ENCODE data around the gene LCE3E. TPM values are rescaled to one million over a fixed set of nuclear protein-coding genes. Genes with fewer than 3 reads are reported as not detected.

LCE3E gene
- 0.30 TPM in 1 of 5 replicates, not detected in the others for total RNA-seq (2022; extraction: Qiagen RNA extraction)

DNA sequence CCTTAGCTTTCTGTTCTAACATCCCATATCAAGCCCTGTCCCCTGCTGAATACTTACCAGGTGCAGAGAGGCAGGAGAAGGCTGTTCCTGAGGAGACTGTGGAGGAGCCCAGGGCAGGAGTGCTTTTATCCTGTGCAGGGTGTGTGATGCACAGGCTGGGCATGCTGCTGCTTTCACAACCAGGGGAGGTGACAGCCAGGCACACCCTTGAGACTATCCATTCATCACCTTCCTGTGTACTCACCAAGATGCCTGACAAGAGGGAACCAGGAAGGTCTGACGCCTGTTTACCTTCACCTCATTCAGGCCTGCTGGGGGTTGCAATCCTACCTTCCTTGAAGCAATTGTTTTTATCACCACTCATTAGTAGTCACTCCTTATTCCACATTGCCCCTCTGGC, at the start of gene LCE3E:
TSS of gene LCE3E (minus strand) at position 100 of the 400 bp plus-strand sequence. CDS start 572 bp downstream, outside the sequence.

GRCh38 chr1:152613511-152613910, 46.9 kb upstream of the LCE3E start, which contains the start of gene LCE3B:
TSS of gene LCE3B (plus strand) at chr1:152613811. CDS start at chr1:152613811, 0 bp downstream.

GRCh38 chr1:152599934-152600333, 33.4 kb upstream of the LCE3E start, which contains the start of gene LCE3C:
TSS of gene LCE3C (plus strand) at chr1:152600234. CDS start at chr1:152600732, 498 bp downstream.

GRCh38 chr1:152580433-152580832, 13.9 kb upstream of the LCE3E start, which contains the start of gene LCE3D:
TSS of gene LCE3D (minus strand) at chr1:152580516. CDS start at chr1:152579936, 580 bp downstream.

Other genes starting within 250 kb of the LCE3E start
- 0.01 to 0.02 TPM (median 0.01 TPM) in 3 of 5 replicates, not detected in the others for gene FLG, start 241.5 kb downstream of the LCE3E start, total RNA-seq (2022; extraction: Qiagen RNA extraction)
- gene FLG2, start 206.8 kb downstream of the LCE3E start, total RNA-seq (2022; extraction: Qiagen RNA extraction), result not detected in 5 replicates
- not detected in 5 replicates for gene CRNN, start 152.5 kb downstream of the LCE3E start, total RNA-seq (2022; extraction: Qiagen RNA extraction)
- 0.20 TPM in 1 of 5 replicates, not detected in the others for gene LCE5A, start 56.0 kb downstream of the LCE3E start, total RNA-seq (2022; extraction: Qiagen RNA extraction)
- 0.29 to 0.70 TPM (median 0.32 TPM) in 5 replicates for gene CRCT1, start 52.3 kb downstream of the LCE3E start, total RNA-seq (2022; extraction: Qiagen RNA extraction)
- 2.6 to 3.6 TPM (median 3.1 TPM) in 5 replicates for gene LCE3D, start 13.7 kb upstream of the LCE3E start, total RNA-seq (2022; extraction: Qiagen RNA extraction)
- gene LCE3C, start 33.5 kb upstream of the LCE3E start, total RNA-seq (2022; extraction: Qiagen RNA extraction), result not detected in 5 replicates
- gene LCE3B, start 47.0 kb upstream of the LCE3E start, total RNA-seq (2022; extraction: Qiagen RNA extraction), result not detected in 5 replicates
- not detected in 5 replicates for gene LCE3A, start 56.3 kb upstream of the LCE3E start, total RNA-seq (2022; extraction: Qiagen RNA extraction)
- not detected in 5 replicates for gene LCE2D, start 96.6 kb upstream of the LCE3E start, total RNA-seq (2022; extraction: Qiagen RNA extraction)
- not detected in 5 replicates for gene LCE2C, start 108.5 kb upstream of the LCE3E start, total RNA-seq (2022; extraction: Qiagen RNA extraction)
- gene LCE2B, start 119.3 kb upstream of the LCE3E start, total RNA-seq (2022; extraction: Qiagen RNA extraction), result not detected in 5 replicates
- not detected in 5 replicates for gene LCE2A, start 131.6 kb upstream of the LCE3E start, total RNA-seq (2022; extraction: Qiagen RNA extraction)
- gene LCE4A, start 141.4 kb upstream of the LCE3E start, total RNA-seq (2022; extraction: Qiagen RNA extraction), result not detected in 5 replicates
- not detected in 5 replicates for gene KPRP, start 191.2 kb upstream of the LCE3E start, total RNA-seq (2022; extraction: Qiagen RNA extraction)
- not detected in 5 replicates for gene LCE1F, start 208.4 kb upstream of the LCE3E start, total RNA-seq (2022; extraction: Qiagen RNA extraction)
- 0.08 to 0.17 TPM (median 0.12 TPM) in 3 of 5 replicates, not detected in the others for gene LCE1E, start 219.5 kb upstream of the LCE3E start, total RNA-seq (2022; extraction: Qiagen RNA extraction)
- not detected in 5 replicates for gene LCE1D, start 229.9 kb upstream of the LCE3E start, total RNA-seq (2022; extraction: Qiagen RNA extraction)
- not detected in 5 replicates for gene LCE1C, start 239.9 kb upstream of the LCE3E start, total RNA-seq (2022; extraction: Qiagen RNA extraction)
- gene LCE1B, start 245.2 kb upstream of the LCE3E start, total RNA-seq (2022; extraction: Qiagen RNA extraction), result 0.11 TPM in 1 of 5 replicates, not detected in the others